ENCODE data around the gene AUNIP.

AUNIP gene

GRCh38 chr1:25832336-25833037 is 26.8 kb downstream of the AUNIP start:
- TF ChIP-seq REST (IDR thresholded peaks at IDR 0.05; ENCODE audit: low read depth) (no peak), CEBPB (IDR thresholded peaks at IDR 0.05) (no peak), RAD21 (IDR thresholded peaks at IDR 0.05; ENCODE audit: low read depth) (no peak), YY1 (IDR thresholded peaks at IDR 0.05; ENCODE audit: low read depth) (no peak)

GRCh38 chr1:25831569-25832196 is 27.6 kb downstream of the AUNIP start:
- TF ChIP-seq USF1 (IDR thresholded peaks at IDR 0.05), result no peak
- TF ChIP-seq CEBPB (IDR thresholded peaks at IDR 0.05), result no peak

GRCh38 chr1:25829046-25829445 is 30.2 kb downstream of the AUNIP start:
- TF ChIP-seq ZBTB7A (IDR thresholded peaks at IDR 0.05; ENCODE audit: low read depth) (no peak), EGR1 (IDR thresholded peaks at IDR 0.05) (no peak)

- TF ChIP-seq RAD21 (IDR thresholded peaks at IDR 0.05; ENCODE audit: low read depth) (no peak), CREB1 (IDR thresholded peaks at IDR 0.05; ENCODE audit: low read depth) (no peak), MAX (IDR thresholded peaks at IDR 0.05) (no peak), USF1 (IDR thresholded peaks at IDR 0.05) (no peak), TAF1 (IDR thresholded peaks at IDR 0.05; ENCODE audit: low read depth) (no peak), EP300 (IDR thresholded peaks at IDR 0.05; ENCODE audit: borderline replicate concordance) (no peak), TEAD4 (IDR thresholded peaks at IDR 0.05) (no peak), ZBTB7A (IDR thresholded peaks at IDR 0.05; ENCODE audit: low read depth) (no peak), TCF12 (IDR thresholded peaks at IDR 0.05; ENCODE audit: low read depth) (no peak), FOXM1 (IDR thresholded peaks at IDR 0.05; ENCODE audit: borderline replicate concordance, low read depth) (no peak), REST (IDR thresholded peaks at IDR 0.05; ENCODE audit: low read depth) (no peak)
These were observed 30.8 kb downstream of the AUNIP start for GRCh38 chr1:25828491-25828890.

GRCh38 chr1:25826571-25826970 is 32.7 kb downstream of the AUNIP start:
- TF ChIP-seq TCF12 (IDR thresholded peaks at IDR 0.05; ENCODE audit: low read depth) (no peak), REST (IDR thresholded peaks at IDR 0.05; ENCODE audit: low read depth) (no peak), EGR1 (IDR thresholded peaks at IDR 0.05) (no peak), TAF1 (IDR thresholded peaks at IDR 0.05; ENCODE audit: low read depth) (no peak), RAD21 (IDR thresholded peaks at IDR 0.05; ENCODE audit: low read depth) (no peak), TEAD4 (IDR thresholded peaks at IDR 0.05) (no peak), YY1 (IDR thresholded peaks at IDR 0.05; ENCODE audit: low read depth) (no peak), MAX (IDR thresholded peaks at IDR 0.05) (no peak), ZBTB7A (IDR thresholded peaks at IDR 0.05; ENCODE audit: low read depth) (no peak), EP300 (IDR thresholded peaks at IDR 0.05; ENCODE audit: borderline replicate concordance) (no peak), NFIC (IDR thresholded peaks at IDR 0.05) (no peak), FOXM1 (IDR thresholded peaks at IDR 0.05; ENCODE audit: borderline replicate concordance, low read depth) (no peak), USF1 (IDR thresholded peaks at IDR 0.05) (no peak), CEBPB (IDR thresholded peaks at IDR 0.05) (no peak)
